ENCODE data around the gene VPS51. TPM values are rescaled to one million over a fixed set of nuclear protein-coding genes. Genes with fewer than 3 reads are reported as not detected.

Gene VPS51
- total and polyA plus RNA-seq, 10 of the 15 experiments (the other 5 are each of a cell fraction or from before 2014, with no cell fraction given) = 1.5 to 279 (median 53.2) TPM

DNA sequence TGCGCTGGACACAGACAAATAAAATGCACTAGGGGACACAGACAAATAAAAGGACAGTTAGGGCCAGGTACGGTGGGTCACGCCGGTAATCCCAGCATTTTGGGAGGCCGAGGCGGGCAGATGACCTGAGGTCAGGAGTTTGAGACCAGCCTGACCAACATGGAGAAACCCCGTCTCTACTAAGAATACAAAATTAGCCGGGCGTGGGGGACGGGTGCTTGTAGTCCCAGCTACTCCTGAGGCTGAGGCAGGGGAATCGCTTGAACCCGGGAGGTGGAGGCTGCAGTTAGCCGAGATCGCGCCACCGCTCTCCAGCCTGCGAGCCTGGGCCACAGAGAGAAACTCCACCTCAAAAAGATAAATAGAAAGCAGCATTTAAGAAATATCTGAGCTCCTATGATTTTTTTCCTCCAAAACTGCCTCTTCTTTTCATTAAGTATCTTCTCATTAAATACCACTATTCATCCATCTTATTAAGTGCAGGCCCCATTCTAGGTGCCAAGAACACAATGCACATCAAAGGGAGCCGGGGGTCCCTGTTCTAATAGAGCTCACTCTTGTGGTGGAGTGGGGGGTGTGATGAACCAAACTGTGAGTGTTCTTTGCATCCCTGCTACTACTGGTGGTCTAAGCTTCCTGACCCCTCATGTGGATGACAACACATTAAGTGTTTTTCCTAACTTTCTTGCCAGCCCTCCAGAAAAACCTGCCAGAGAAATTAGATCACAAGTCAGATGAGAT, 22.3 kb downstream of the VPS51 start:
- Histone ChIP-seq H3K4me2 (ENCODE audit: control insufficient read depth, insufficient read depth) (no peak overlapping the region), H3K4me3 (no peak overlapping the region), H3K9me3 (replicated peaks; ENCODE audit: control insufficient read depth, insufficient read depth, low read length) (no peaks in the 10 kb centered on the region), H3K27me3 (replicated peaks in 1 of 2; ENCODE audit: control insufficient read depth in 2 of 2, insufficient read depth in 2 of 2, low read length in 1 of 2) (no peaks in the 10 kb centered on the region), H3K4me1 (ENCODE audit: control insufficient read depth, insufficient read depth, low read length) (peaks cover 27% of the 10 kb centered on the region), H3K36me3 (ENCODE audit: control insufficient read depth in 2 of 2, insufficient read depth in 2 of 2, low read length in 1 of 2) (peaks cover 9 to 19% of the 10 kb centered on the region in 2 experiments), H4K20me1 (ENCODE audit: control insufficient read depth, insufficient read depth) (no peaks in the 10 kb centered on the region; the same call in 1 of the 2 replicates), H2AFZ (ENCODE audit: control insufficient read depth, low read depth, low read length) (no peak overlapping the region), H3K27ac (ENCODE audit: control insufficient read depth, insufficient read depth) (no peak overlapping the region), H3K79me2 (ENCODE audit: control insufficient read depth, insufficient read depth, low read length) (peaks cover 52% of the 10 kb centered on the region), H3K9ac (ENCODE audit: control insufficient read depth, insufficient read depth, low read length) (no peak overlapping the region)
- POLR2A ChIA-PET = interaction anchor here (0.5 to 1.5 kb wide), 3 partner anchors 17 to 415 kb away, joined by 3 to 7 read pairs (median 7); partner anchors contain the start of genes CAPN1 and SYVN1
- RAD21 ChIA-PET (ENCODE audit: unreplicated experiment) = interaction anchor here (0.6 to 2.3 kb wide), 6 partner anchors 11 to 270 kb away, joined by 3 to 12 read pairs (median 5); partner anchors contain the start of gene ARL2
- no peak for ATAC-seq
- in situ Hi-C loops (cut with MboI) = no loop called here
- BruUV-seq (replicated peaks) = no TSS peak
- WGBS (ENCODE audit: insufficient coverage, insufficient replicate concordance, low lambda C conversion rate, missing lambda C conversion rate) = 80% methylated on average over 18 of the region's 18 CpGs
- TF ChIP-seq SPI1 (IDR thresholded peaks at IDR 0.05; ENCODE audit: borderline replicate concordance, insufficient read depth, low read depth, low read length) (no peak), HDAC2 (IDR thresholded peaks at IDR 0.05) (no peak), SMC3 (IDR thresholded peaks at IDR 0.05; ENCODE audit: borderline replicate concordance, low read length) (no peak), GATAD2B (conservative IDR thresholded peaks at IDR 0.05; ENCODE audit: low read depth) (no peak), E2F8 (IDR thresholded peaks at IDR 0.05; ENCODE audit: low read depth, partially characterized antibody) (no peak), DPF2 (IDR thresholded peaks at IDR 0.05) (no peak), RB1 (IDR thresholded peaks at IDR 0.05; ENCODE audit: borderline replicate concordance) (no peak), YBX1 (IDR thresholded peaks at IDR 0.05) (no peak), ZNF384 (IDR thresholded peaks at IDR 0.05; ENCODE audit: borderline replicate concordance, low read depth, low read length) (no peak), BHLHE40 (IDR thresholded peaks at IDR 0.05; ENCODE audit: borderline replicate concordance in 1 of 2, low read depth in 2 of 2, low read length in 1 of 2) (no peak)
- SMC1A ChIA-PET (ENCODE audit: uncharacterized antibody, unreplicated experiment) = interaction anchor here (0.8 to 2.8 kb wide), 8 partner anchors 19 to 270 kb away, joined by 3 to 11 read pairs (median 4); partner anchors contain the start of gene ARL2
- no peak for DNase-seq (ENCODE audit: low read depth, low spot score)
- CTCF ChIA-PET = interaction anchor here (0.5 to 3.5 kb wide), 18 partner anchors 8 to 340 kb away, joined by 3 to 37 read pairs (median 4); partner anchors contain the start of genes ARL2, CAPN1 and SF1
- intact Hi-C loops (cut with micrococcal nuclease; ENCODE audit: unreplicated experiment) = loop anchor here (10.0 kb wide), 2 partner anchors 217 to 343 kb away; partner anchors contain the start of genes DPF2 and SF1
- FAIRE-seq = no peak

All from GM12878 (cell line).